K562 (cell line): Measurements from ENCODE around the gene FADS1. TPM values are rescaled to one million over a fixed set of nuclear protein-coding genes. Genes with fewer than 3 reads are reported as not detected.

ENCODE experiments used
- MBD1 ChIP-seq: fragments of 250-450 bp; sonication (Bioruptor Pico); IDR thresholded peaks from 2 replicates; pipeline ENCODE4 v1.8.0; 2022; ENCODE audit warnings: inconsistent platforms
- MLLT1 ChIP-seq, 2 experiments: fragments of 450-650 bp; IDR thresholded peaks; 2 replicates each; pipeline ENCODE4 v1.6.1; 2016
- MTA1 ChIP-seq: fragments of 450-650 bp; IDR thresholded peaks from 2 replicates; pipeline ENCODE4 v1.6.1; 2017; ENCODE audit warnings: borderline replicate concordance
- PHTF2 ChIP-seq: fragments of 250-450 bp; sonication (Bioruptor Pico); IDR thresholded peaks from 2 replicates; pipeline ENCODE4 v1.5.0; 2021; ENCODE audit warnings: mild to moderate bottlenecking
- PREB ChIP-seq: sonication (generic); formaldehyde crosslinking; IDR thresholded peaks from 2 replicates; pipeline ENCODE4 v1.8.1; 2023; ENCODE audit warnings: mild to moderate bottlenecking, missing genetic modification reagents
- SIN3B ChIP-seq: fragments of 450-650 bp; IDR thresholded peaks from 2 replicates; pipeline ENCODE4 v1.6.1; 2017; ENCODE audit warnings: low read depth, mild to moderate bottlenecking, moderate library complexity
- YY1 ChIP-seq, 3 experiments: IDR thresholded peaks; 2 replicates each; pipeline ENCODE4 v1.6.1; 2011; ENCODE audit warnings: low read length in 2 of 3, mild to moderate bottlenecking in 2 of 3, moderate library complexity in 2 of 3, borderline replicate concordance in 1 of 3, control low read depth in 1 of 3, low read depth in 1 of 3; ENCODE audit not compliant: insufficient read depth in 3 of 3, insufficient replicate concordance in 2 of 3, control insufficient read depth in 1 of 3, insufficient read length in 1 of 3; ENCODE audit errors: extremely low read depth in 1 of 3
- ZKSCAN3 ChIP-seq: fragments of 250-450 bp; sonication (Bioruptor Pico); IDR thresholded peaks from 2 replicates; pipeline ENCODE4 v1.4.0; 2020
- polyA plus RNA-seq, 8 experiments: library from polyadenylated mRNA; depleted of rRNA in 4 of 8; stranded (reverse) in 5 of 8; unstranded in 3 of 8; fragments of >200 nt; fragmentation: Nextera tagmentation in 2 of 8; fragmentation: Illumina TruSeq in 1 of 8; extraction: Ambion mirVana in 2 of 8; extraction: Trizol in 1 of 8; gene quantifications; 2 replicates each; pipeline versions ENCODE4 v1.2.1 to v1.2.3, GENCODE V29; 2011 to 2014; ENCODE audit warnings: inconsistent platforms in 1 of 8, missing spikeins in 1 of 8
- total RNA-seq, 7 experiments: library from RNA; depleted of rRNA in 6 of 7; stranded (reverse); fragments of >200 nt in 6 of 7; fragmentation: Illumina TruSeq in 2 of 7; extraction: Trizol in 2 of 7; gene quantifications; 2 replicates each; pipeline versions ENCODE4 v1.2.1 to v1.2.3, GENCODE V29; 2011 to 2021; ENCODE audit warnings: low replicate concordance in 1 of 7
- TF ChIP-seq, protein P1 (sequence below): sonication (generic); formaldehyde crosslinking; IDR thresholded peaks from 2 replicates; pipeline ENCODE4 v1.9.0; 2022; ENCODE audit warnings: mild to moderate bottlenecking, missing genetic modification reagents
- TF ChIP-seq, protein P2 (sequence below): sonication (generic); formaldehyde crosslinking; IDR thresholded peaks from 2 replicates; pipeline ENCODE4 v1.8.0; 2022; ENCODE audit warnings: mild to moderate bottlenecking, missing genetic modification reagents, borderline replicate concordance
- TF ChIP-seq, protein P3 (sequence below): sonication (generic); formaldehyde crosslinking; IDR thresholded peaks from 2 replicates; pipeline ENCODE4 v1.8.0; 2022; ENCODE audit warnings: mild to moderate bottlenecking, missing genetic modification reagents

Gene FADS1
- total and polyA plus RNA-seq, 9 of the 15 experiments (the other 6 are each of a cell fraction or from before 2014, with no cell fraction given): 110 to 864 (median 364) TPM

- TF ChIP-seq MLLT1 (IDR thresholded peaks at IDR 0.05) (no peak), SIN3B (no peak), ZKSCAN3 (CRISPR knock-in tag) (no peak), MTA1 (no peak), PHTF2 (CRISPR knock-in tag) (no peak), PREB (no peak), YY1 (IDR thresholded peaks at IDR 0.05; ENCODE audit: borderline replicate concordance in 1 of 3, control insufficient read depth in 1 of 3, extremely low read depth in 1 of 3, insufficient read depth in 3 of 3, insufficient read length in 1 of 3, insufficient replicate concordance in 2 of 3, low read depth in 1 of 3, low read length in 2 of 3) (peak in 2 of 3 experiments; percentile 54 to 82), MBD1 (CRISPR knock-in tag) (no peak)
- TF ChIP-seq, protein P1, sequence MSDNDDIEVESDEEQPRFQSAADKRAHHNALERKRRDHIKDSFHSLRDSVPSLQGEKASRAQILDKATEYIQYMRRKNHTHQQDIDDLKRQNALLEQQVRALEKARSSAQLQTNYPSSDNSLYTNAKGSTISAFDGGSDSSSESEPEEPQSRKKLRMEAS (CRISPR knock-in tag): peak; percentile 75
- TF ChIP-seq, protein P2, sequence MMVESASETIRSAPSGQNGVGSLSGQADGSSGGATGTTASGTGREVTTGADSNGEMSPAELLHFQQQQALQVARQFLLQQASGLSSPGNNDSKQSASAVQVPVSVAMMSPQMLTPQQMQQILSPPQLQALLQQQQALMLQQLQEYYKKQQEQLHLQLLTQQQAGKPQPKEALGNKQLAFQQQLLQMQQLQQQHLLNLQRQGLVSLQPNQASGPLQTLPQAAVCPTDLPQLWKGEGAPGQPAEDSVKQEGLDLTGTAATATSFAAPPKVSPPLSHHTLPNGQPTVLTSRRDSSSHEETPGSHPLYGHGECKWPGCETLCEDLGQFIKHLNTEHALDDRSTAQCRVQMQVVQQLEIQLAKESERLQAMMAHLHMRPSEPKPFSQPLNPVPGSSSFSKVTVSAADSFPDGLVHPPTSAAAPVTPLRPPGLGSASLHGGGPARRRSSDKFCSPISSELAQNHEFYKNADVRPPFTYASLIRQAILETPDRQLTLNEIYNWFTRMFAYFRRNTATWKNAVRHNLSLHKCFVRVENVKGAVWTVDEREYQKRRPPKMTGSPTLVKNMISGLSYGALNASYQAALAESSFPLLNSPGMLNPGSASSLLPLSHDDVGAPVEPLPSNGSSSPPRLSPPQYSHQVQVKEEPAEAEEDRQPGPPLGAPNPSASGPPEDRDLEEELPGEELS: no peak; the same call in 1 of the 2 replicates
- TF ChIP-seq, protein P3, sequence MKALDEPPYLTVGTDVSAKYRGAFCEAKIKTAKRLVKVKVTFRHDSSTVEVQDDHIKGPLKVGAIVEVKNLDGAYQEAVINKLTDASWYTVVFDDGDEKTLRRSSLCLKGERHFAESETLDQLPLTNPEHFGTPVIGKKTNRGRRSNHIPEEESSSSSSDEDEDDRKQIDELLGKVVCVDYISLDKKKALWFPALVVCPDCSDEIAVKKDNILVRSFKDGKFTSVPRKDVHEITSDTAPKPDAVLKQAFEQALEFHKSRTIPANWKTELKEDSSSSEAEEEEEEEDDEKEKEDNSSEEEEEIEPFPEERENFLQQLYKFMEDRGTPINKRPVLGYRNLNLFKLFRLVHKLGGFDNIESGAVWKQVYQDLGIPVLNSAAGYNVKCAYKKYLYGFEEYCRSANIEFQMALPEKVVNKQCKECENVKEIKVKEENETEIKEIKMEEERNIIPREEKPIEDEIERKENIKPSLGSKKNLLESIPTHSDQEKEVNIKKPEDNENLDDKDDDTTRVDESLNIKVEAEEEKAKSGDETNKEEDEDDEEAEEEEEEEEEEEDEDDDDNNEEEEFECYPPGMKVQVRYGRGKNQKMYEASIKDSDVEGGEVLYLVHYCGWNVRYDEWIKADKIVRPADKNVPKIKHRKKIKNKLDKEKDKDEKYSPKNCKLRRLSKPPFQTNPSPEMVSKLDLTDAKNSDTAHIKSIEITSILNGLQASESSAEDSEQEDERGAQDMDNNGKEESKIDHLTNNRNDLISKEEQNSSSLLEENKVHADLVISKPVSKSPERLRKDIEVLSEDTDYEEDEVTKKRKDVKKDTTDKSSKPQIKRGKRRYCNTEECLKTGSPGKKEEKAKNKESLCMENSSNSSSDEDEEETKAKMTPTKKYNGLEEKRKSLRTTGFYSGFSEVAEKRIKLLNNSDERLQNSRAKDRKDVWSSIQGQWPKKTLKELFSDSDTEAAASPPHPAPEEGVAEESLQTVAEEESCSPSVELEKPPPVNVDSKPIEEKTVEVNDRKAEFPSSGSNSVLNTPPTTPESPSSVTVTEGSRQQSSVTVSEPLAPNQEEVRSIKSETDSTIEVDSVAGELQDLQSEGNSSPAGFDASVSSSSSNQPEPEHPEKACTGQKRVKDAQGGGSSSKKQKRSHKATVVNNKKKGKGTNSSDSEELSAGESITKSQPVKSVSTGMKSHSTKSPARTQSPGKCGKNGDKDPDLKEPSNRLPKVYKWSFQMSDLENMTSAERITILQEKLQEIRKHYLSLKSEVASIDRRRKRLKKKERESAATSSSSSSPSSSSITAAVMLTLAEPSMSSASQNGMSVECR: no peak
Observed at GRCh38 chr11:61834278-61835048, 17.7 kb upstream of the FADS1 start (continued).
